Spleen (tissue), 7 donors: ENCODE data around the gene MCOLN1.

Source experiments
- CTCF ChIP-seq, 11 experiments: fragments of 200-600 bp in 7 of 11; fragments of 450-650 bp in 4 of 11; sonication (generic) in 4 of 11; IDR thresholded peaks in 8 of 11; conservative IDR thresholded peaks in 3 of 11; 1 replicate in 7 of 11; 2 replicates in 4 of 11; pipeline versions ENCODE4 v1.4.0 to v1.8.0; 2016 to 2021; ENCODE audit warnings: antibody characterized with exemption in 11 of 11, inconsistent platforms in 4 of 11, mild to moderate bottlenecking in 1 of 11
- POLR2A ChIP-seq, 3 donors: fragments of 450-650 bp; IDR thresholded peaks; one replicate each; pipeline ENCODE4 v1.5.1; 2017; ENCODE audit warnings: antibody characterized with exemption in 3 of 3, mild to moderate bottlenecking in 1 of 3
- POLR2AphosphoS5 ChIP-seq, 3 donors: sonication (generic); formaldehyde crosslinking; IDR thresholded peaks; one replicate each; pipeline ENCODE4 v1.5.1; 2017; ENCODE audit warnings: antibody characterized with exemption in 3 of 3
- donor health status: DM: no; HTN: no; CAD: no; lungs with moderate emphysema.
- donor health status: DM: no; HTN: no; CAD: no.
- donor health status: DM: no; HTN: no; CAD: no.

GRCh38 chr19:7521551-7522071 lies 813 bp upstream of the MCOLN1 start:
- no peak for TF ChIP-seq CTCF (IDR thresholded peaks at IDR 0.05 in 8 of 11, conservative IDR thresholded peaks at IDR 0.05 in 3 of 11)
- TF ChIP-seq POLR2A (IDR thresholded peaks at IDR 0.05): no peak
- TF ChIP-seq POLR2AphosphoS5 (IDR thresholded peaks at IDR 0.05): no peak
